Measurements from ENCODE around the gene GRAMD2B.

DNA sequence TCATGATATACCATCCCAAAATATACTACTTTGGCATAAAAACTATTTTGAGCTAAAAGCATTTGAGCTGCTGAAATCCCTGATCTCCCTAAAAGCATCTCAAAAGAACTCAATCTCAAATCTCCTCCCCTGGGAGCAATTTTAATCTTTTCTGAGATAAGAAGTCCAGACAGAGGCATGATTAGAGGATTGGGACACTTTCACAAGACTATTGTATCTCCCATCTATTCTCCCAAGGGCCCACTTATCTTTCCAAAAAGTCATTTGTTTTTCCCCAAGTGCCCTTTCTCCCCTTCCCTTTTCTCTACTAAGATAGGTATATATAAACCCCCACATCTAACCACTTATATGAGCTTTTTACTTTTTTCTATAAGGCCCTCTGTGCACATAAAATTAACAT is 92.1 kb downstream of the GRAMD2B start:
- TF ChIP-seq, protein P1, sequence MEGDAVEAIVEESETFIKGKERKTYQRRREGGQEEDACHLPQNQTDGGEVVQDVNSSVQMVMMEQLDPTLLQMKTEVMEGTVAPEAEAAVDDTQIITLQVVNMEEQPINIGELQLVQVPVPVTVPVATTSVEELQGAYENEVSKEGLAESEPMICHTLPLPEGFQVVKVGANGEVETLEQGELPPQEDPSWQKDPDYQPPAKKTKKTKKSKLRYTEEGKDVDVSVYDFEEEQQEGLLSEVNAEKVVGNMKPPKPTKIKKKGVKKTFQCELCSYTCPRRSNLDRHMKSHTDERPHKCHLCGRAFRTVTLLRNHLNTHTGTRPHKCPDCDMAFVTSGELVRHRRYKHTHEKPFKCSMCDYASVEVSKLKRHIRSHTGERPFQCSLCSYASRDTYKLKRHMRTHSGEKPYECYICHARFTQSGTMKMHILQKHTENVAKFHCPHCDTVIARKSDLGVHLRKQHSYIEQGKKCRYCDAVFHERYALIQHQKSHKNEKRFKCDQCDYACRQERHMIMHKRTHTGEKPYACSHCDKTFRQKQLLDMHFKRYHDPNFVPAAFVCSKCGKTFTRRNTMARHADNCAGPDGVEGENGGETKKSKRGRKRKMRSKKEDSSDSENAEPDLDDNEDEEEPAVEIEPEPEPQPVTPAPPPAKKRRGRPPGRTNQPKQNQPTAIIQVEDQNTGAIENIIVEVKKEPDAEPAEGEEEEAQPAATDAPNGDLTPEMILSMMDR (IDR thresholded peaks at IDR 0.05), result no peak
- no peak for TF ChIP-seq POLR2A (IDR thresholded peaks at IDR 0.05)
